ENCODE results near the gene LRRC38. TPM values are rescaled to one million over a fixed set of nuclear protein-coding genes. Genes with fewer than 3 reads are reported as not detected.
"Not testable (repeated sequence)": the region's sequence is repeated elsewhere in the genome, so short reads cannot be mapped to it uniquely, and the experiment has no call there.

Gene LRRC38
- total RNA-seq, 1 donor from 2014 or later = not detected

- intact Hi-C loops (cut with micrococcal nuclease) = no loop called here
These were observed 48.3 kb downstream of the LRRC38 start for GRCh38 chr1:13465515-13465914.

GRCh38 chr1:13462682-13463081 is 51.1 kb downstream of the LRRC38 start:
- intact Hi-C loops (cut with micrococcal nuclease) = no loop called here

- intact Hi-C loops (cut with micrococcal nuclease) = no loop called here
These were observed 51.8 kb downstream of the LRRC38 start for GRCh38 chr1:13461977-13462376.

- intact Hi-C loops (cut with micrococcal nuclease) = no loop called here
These were observed 56.8 kb downstream of the LRRC38 start for GRCh38 chr1:13456904-13457532.

GRCh38 chr1:13451399-13451965 is 62.3 kb downstream of the LRRC38 start:
- intact Hi-C loops (cut with micrococcal nuclease) = no loop called here

GRCh38 chr1:13450204-13450603 is 63.6 kb downstream of the LRRC38 start:
- intact Hi-C loops (cut with micrococcal nuclease) = no loop called here

- intact Hi-C loops (cut with micrococcal nuclease) = no loop called here
These were observed 70.3 kb downstream of the LRRC38 start for GRCh38 chr1:13443335-13443979.

- intact Hi-C loops (cut with micrococcal nuclease) = not testable (repeated sequence)
These were observed 74.6 kb downstream of the LRRC38 start for GRCh38 chr1:13439104-13439783.

- intact Hi-C loops (cut with micrococcal nuclease) = no loop called here
These were observed 78.3 kb downstream of the LRRC38 start for GRCh38 chr1:13435458-13435857.

- intact Hi-C loops (cut with micrococcal nuclease) = not testable (repeated sequence)
These were observed 80.0 kb downstream of the LRRC38 start for GRCh38 chr1:13433694-13434358.

- intact Hi-C loops (cut with micrococcal nuclease) = no loop called here
These were observed 81.6 kb downstream of the LRRC38 start for GRCh38 chr1:13432251-13432650.

GRCh38 chr1:13430495-13430894 is 83.3 kb downstream of the LRRC38 start:
- intact Hi-C loops (cut with micrococcal nuclease) = no loop called here

Other genes with a start within 250 kb of the LRRC38 start
- not detected in 2 replicates for gene PRAMEF8, start 228.9 kb downstream of the LRRC38 start, total RNA-seq
- not detected in 2 replicates for gene PRAMEF33, start 210.5 kb downstream of the LRRC38 start, total RNA-seq
- gene PRAMEF15, start 198.4 kb downstream of the LRRC38 start, total RNA-seq = not detected in 2 replicates
- gene PRAMEF14, start 166.9 kb downstream of the LRRC38 start, total RNA-seq = not detected in 2 replicates
- gene PRAMEF19, start 142.1 kb downstream of the LRRC38 start, total RNA-seq = not detected in 2 replicates
- not detected in 2 replicates for gene PRAMEF17, start 124.4 kb downstream of the LRRC38 start, total RNA-seq
- gene PRAMEF20, start 103.6 kb downstream of the LRRC38 start, total RNA-seq = not detected in 2 replicates
- not detected in 2 replicates for gene PDPN, start 69.8 kb upstream of the LRRC38 start, total RNA-seq
- 64.2 and 67.8 TPM in 2 replicates for gene PRDM2, start 186.2 kb upstream of the LRRC38 start, total RNA-seq